Measurements from ENCODE around the gene ZNF710. TPM values are rescaled to one million over a fixed set of nuclear protein-coding genes. Genes with fewer than 3 reads are reported as not detected.

ZNF710 gene
- total RNA-seq, 1 donor from 2014 or later, result 45.5 TPM

GRCh38 chr15:90124507-90124906, 123.4 kb downstream of the ZNF710 start:
- H3K4me3 Mint-ChIP-seq, result no peak overlapping the region
- DNase-seq (no peak), ATAC-seq (ENCODE audit: low read depth) (no peak)
- POLR2A ChIA-PET, result no interaction called here
- no peak overlapping the region for H3K27ac Mint-ChIP-seq
- intact Hi-C loops (cut with micrococcal nuclease), result no loop called here
- CTCF ChIA-PET, result no interaction called here
- no peaks in the 10 kb centered on the region for H3K4me1 Mint-ChIP-seq
- H3K9me3 Mint-ChIP-seq, result no peaks in the 10 kb centered on the region
- no peaks in the 10 kb centered on the region for H3K36me3 Mint-ChIP-seq (ENCODE audit: low read depth)
- H3K27me3 Mint-ChIP-seq, result peaks cover 8% of the 10 kb centered on the region
- TF ChIP-seq CTCF (IDR thresholded peaks at IDR 0.05), result no peak

GRCh38 chr15:90126022-90126421, 124.9 kb downstream of the ZNF710 start:
- CTCF ChIA-PET, result no interaction called here
- H3K4me3 Mint-ChIP-seq, result no peak overlapping the region
- H3K27ac Mint-ChIP-seq, result no peak overlapping the region
- peaks cover 8% of the 10 kb centered on the region for H3K27me3 Mint-ChIP-seq
- no peaks in the 10 kb centered on the region for H3K9me3 Mint-ChIP-seq
- peaks cover 1% of the 10 kb centered on the region for H3K4me1 Mint-ChIP-seq
- DNase-seq, result no peak
- intact Hi-C loops (cut with micrococcal nuclease), result no loop called here
- H3K36me3 Mint-ChIP-seq (ENCODE audit: low read depth), result no peaks in the 10 kb centered on the region
- POLR2A ChIA-PET, result no interaction called here
- no peak for TF ChIP-seq CTCF (IDR thresholded peaks at IDR 0.05)
- ATAC-seq (ENCODE audit: low read depth), result no peak

- H3K4me1 Mint-ChIP-seq, result peaks cover 8% of the 10 kb centered on the region
- no peak for TF ChIP-seq CTCF (IDR thresholded peaks at IDR 0.05)
- H3K27me3 Mint-ChIP-seq, result peaks cover 8% of the 10 kb centered on the region
- H3K27ac Mint-ChIP-seq, result no peak overlapping the region
- intact Hi-C loops (cut with micrococcal nuclease), result no loop called here
- ATAC-seq (ENCODE audit: low read depth), result no peak
- H3K9me3 Mint-ChIP-seq, result no peaks in the 10 kb centered on the region
- no peak overlapping the region for H3K4me3 Mint-ChIP-seq
- ChIA-PET CTCF (no interaction called here), POLR2A (no interaction called here)
- H3K36me3 Mint-ChIP-seq (ENCODE audit: low read depth), result no peaks in the 10 kb centered on the region
- no peak for DNase-seq
These were observed 125.7 kb downstream of the ZNF710 start for GRCh38 chr15:90126596-90127435.

- ChIA-PET CTCF (no interaction called here), POLR2A (no interaction called here)
- Mint-ChIP-seq H3K36me3 (ENCODE audit: low read depth) (no peaks in the 10 kb centered on the region), H3K4me3 (no peak overlapping the region), H3K27ac (no peak overlapping the region), H3K4me1 (peaks cover 11% of the 10 kb centered on the region), H3K27me3 (peaks cover 8% of the 10 kb centered on the region), H3K9me3 (no peaks in the 10 kb centered on the region)
- intact Hi-C loops (cut with micrococcal nuclease), result no loop called here
- TF ChIP-seq CTCF (IDR thresholded peaks at IDR 0.05), result no peak
- DNase-seq, result no peak
- no peak for ATAC-seq (ENCODE audit: low read depth)
These were observed 129.2 kb downstream of the ZNF710 start for GRCh38 chr15:90130291-90130690.

Other genes with a start within 250 kb of the ZNF710 start
- gene MESP2, start 225.0 kb upstream of the ZNF710 start, total RNA-seq, result 0.40 TPM in 1 of 2 replicates, not detected in the other
- 4.5 and 4.8 TPM in 2 replicates for gene ANPEP, start 186.5 kb upstream of the ZNF710 start, total RNA-seq
- gene AP3S2, start 107.3 kb upstream of the ZNF710 start, total RNA-seq, result 31.8 and 36.4 TPM in 2 replicates
- not detected in 2 replicates for gene ARPIN, start 88.4 kb upstream of the ZNF710 start, total RNA-seq
- gene IDH2, start 101.1 kb downstream of the ZNF710 start, total RNA-seq, result 49.1 and 51.2 TPM in 2 replicates
- gene SEMA4B, start 200.0 kb downstream of the ZNF710 start, total RNA-seq, result 68.1 and 85.1 TPM in 2 replicates
- gene CIB1, start 232.6 kb downstream of the ZNF710 start, total RNA-seq, result 96.6 and 105 TPM in 2 replicates
- gene GDPGP1, start 232.9 kb downstream of the ZNF710 start, total RNA-seq, result 6.1 and 6.2 TPM in 2 replicates
- 0.49 and 2.2 TPM in 2 replicates for gene TTLL13, start 248.2 kb downstream of the ZNF710 start, total RNA-seq

All from activated B cell treated with CpG ODN at 0.5 μM for 24 hours (primary cell).